ENCODE data around the gene SMIM8. TPM values are rescaled to one million over a fixed set of nuclear protein-coding genes. Genes with fewer than 3 reads are reported as not detected.

SMIM8 gene
- 2.5 and 4.1 TPM in 2 replicates for total RNA-seq

DNA sequence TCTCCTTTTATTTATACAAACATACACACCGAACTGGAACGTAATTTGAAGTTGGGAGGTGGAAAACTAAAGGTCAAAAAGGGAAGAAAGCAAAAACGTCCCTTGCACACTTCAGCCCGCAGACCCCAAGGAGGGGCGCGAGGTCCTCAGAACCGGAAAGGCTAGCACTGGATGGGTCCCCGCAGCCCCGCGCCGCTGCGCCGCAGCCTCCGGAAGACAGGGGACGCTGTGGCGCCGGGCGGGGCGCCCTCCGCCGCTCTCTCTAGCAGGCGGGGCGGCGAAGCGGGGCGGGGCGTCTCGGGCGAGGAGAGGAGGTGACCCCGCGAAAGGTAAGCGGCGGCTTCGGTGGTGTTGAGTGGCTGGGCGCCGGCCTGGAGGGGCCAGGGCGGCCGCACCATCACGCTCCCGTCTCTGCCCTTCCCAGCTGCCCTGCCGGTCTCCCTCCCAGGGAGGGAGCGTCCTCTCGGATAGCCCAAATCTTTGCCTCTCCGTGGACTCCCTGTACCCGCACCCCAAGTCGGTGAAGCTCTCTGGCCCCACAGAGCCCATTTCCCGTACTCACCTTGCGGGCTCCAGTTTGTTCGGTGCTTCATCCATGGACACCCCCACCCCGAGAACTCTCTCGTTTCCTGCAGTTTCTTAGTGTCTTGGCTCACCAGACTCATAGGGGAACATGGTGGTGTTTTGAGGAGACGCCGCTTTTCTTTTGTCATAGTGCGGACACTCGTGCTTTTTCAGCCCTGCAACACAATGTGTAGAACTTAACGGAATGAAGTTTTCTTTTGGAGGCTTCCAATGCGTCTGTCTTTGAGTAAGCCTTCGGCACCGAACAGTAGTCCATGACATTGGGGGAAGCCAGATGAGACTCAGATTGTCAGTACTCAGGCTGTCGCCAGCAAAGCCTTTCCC lies at the start of gene SMIM8:
Gene SMIM8 (plus strand): TSS at position 285 of the 909 bp plus-strand sequence. CDS start 14,444 bp downstream, outside the sequence.

DNA sequence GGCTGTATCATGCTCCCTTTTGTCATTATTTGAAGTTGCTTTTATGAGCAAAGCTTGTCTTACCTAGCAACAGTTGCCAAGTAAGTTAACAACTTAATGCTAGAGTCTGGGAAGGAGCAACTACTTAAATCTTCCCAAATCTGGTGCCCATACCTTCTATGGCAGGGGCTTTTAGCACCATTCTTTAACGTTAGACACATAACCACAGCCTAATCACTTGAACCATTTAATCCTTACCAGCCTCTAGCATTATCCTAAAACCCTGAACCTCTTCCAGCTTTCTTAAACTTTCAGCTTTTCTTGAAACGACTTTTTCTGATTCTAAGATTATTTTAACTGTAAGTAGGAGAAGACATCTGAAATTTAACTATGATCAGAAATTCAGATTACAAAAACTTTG lies 22.3 kb downstream of the SMIM8 start, which contains the start of gene C6orf163:
Gene C6orf163 (plus strand): TSS at position 83 of the 400 bp plus-strand sequence. CDS start 287 bp downstream, at position 370.

Other genes starting within 250 kb of the SMIM8 start
- gene CGA, start 227.5 kb upstream of the SMIM8 start, total RNA-seq: not detected in 2 replicates
- gene ZNF292, start 167.0 kb upstream of the SMIM8 start, total RNA-seq: 10.5 and 12.3 TPM in 2 replicates
- gene GJB7, start 6.7 kb downstream of the SMIM8 start, total RNA-seq: not detected in 2 replicates
- 0.16 and 0.18 TPM in 2 replicates for gene C6orf163, start 22.2 kb downstream of the SMIM8 start, total RNA-seq
- not detected in 2 replicates for gene CFAP206, start 85.4 kb downstream of the SMIM8 start, total RNA-seq
- gene SLC35A1, start 150.4 kb downstream of the SMIM8 start, total RNA-seq: 10.0 and 10.8 TPM in 2 replicates

Data from cardiac atrium fibroblast (primary cell).